Body of pancreas (tissue), 4 donors: ENCODE measurements around the gene TIMD4. TPM values are rescaled to one million over a fixed set of nuclear protein-coding genes. Genes with fewer than 3 reads are reported as not detected.
"Not testable (repeated sequence)": the region's sequence is repeated elsewhere in the genome, so short reads cannot be mapped to it uniquely, and the experiment has no call there.

ENCODE experiments used
- ATAC-seq: fragments of 150-250 bp; one replicate; pipeline ENCODE4 v1.9.1; 2016
- DNase-seq, 4 donors: peaks; one replicate each; pipeline ENCODE4 v3.0.0-alpha.2; 2019
- H3K27ac ChIP-seq, 4 donors: fragments of 200-600 bp; sonication (generic); 1 replicate in 3 of 4; 2 replicates in 1 of 4; pipeline versions ENCODE4 v1.5.1 to v1.6.1; 2016 to 2019; ENCODE audit warnings: mild to moderate bottlenecking in 1 of 4, mixed read lengths in 1 of 4, moderate library complexity in 1 of 4
- H3K27me3 ChIP-seq, 2 donors: fragments of 200-600 bp; sonication (generic); one replicate each; pipeline ENCODE4 v1.6.0; 2016; ENCODE audit warnings: mild to moderate bottlenecking in 1 of 2
- H3K36me3 ChIP-seq, 2 donors: fragments of 200-600 bp; sonication (generic); replicated peaks in 1 of 2; 2 replicates each; pipeline ENCODE4 v1.5.1; 2016; ENCODE audit warnings: low read depth in 2 of 2; ENCODE audit not compliant: insufficient read depth in 1 of 2
- H3K4me1 ChIP-seq: fragments of 200-600 bp; sonication (generic); one replicate; pipeline ENCODE4 v1.6.0; 2016
- H3K4me3 ChIP-seq, 2 donors: fragments of 200-600 bp; sonication (generic); 1 replicate in 1 of 2; 2 replicates in 1 of 2; pipeline ENCODE4 v1.5.1; 2016 to 2019
- H3K9me3 ChIP-seq, 3 donors: fragments of 200-600 bp; sonication (generic); 1 replicate in 2 of 3; 2 replicates in 1 of 3; pipeline ENCODE4 v1.5.1; 2016
- CTCF ChIP-seq, 7 experiments: fragments of 450-650 bp in 4 of 7; fragments of 200-600 bp in 3 of 7; sonication (generic) in 3 of 7; IDR thresholded peaks; one replicate each; pipeline ENCODE4 v1.5.1; 2016 to 2019; ENCODE audit warnings: antibody characterized with exemption in 7 of 7
- POLR2A ChIP-seq, 3 donors: fragments of 450-650 bp; IDR thresholded peaks; one replicate each; pipeline ENCODE4 v1.6.1; 2016; ENCODE audit warnings: antibody characterized with exemption in 3 of 3, mild to moderate bottlenecking in 2 of 3
- WGBS, 2 donors: methylation state at CpG; one replicate each; pipeline ENCODE4 v1.1.5; 2017; 5-methylcytosine and 5-hydroxymethylcytosine counted together
- intact Hi-C: fragments of 100-400 bp; cut with DNase I; formaldehyde crosslinking; loops from one replicate; pipeline ENCODE4 v1.15.1; 2023
- total RNA-seq, 2 donors: library from RNA; depleted of rRNA; stranded (reverse); fragments of >200 nt; gene quantifications; one replicate each; pipeline ENCODE4 v1.1.0, GENCODE V29; 2016

The TIMD4 gene
- total RNA-seq, 2 donors from 2014 or later: not detected

- intact Hi-C loops: no loop called here
- TF ChIP-seq POLR2A (IDR thresholded peaks at IDR 0.05) (no peak), CTCF (IDR thresholded peaks at IDR 0.05) (no peak)
- H3K27me3 ChIP-seq: no peaks in the 10 kb centered on the region
- DNase-seq: no peak
- no peaks in the 10 kb centered on the region for H3K36me3 ChIP-seq
- H3K27ac ChIP-seq: no peak overlapping the region
- H3K4me1 ChIP-seq: no peaks in the 10 kb centered on the region
- H3K4me3 ChIP-seq: no peak overlapping the region
- 32 to 33% methylated on average over 2 of the region's 2 CpGs for WGBS, 2 donors
- no peaks in the 10 kb centered on the region for H3K9me3 ChIP-seq
- ATAC-seq: no peak
Measured at GRCh38 chr5:156942064-156942463, 21.0 kb downstream of the TIMD4 start.

- H3K36me3 ChIP-seq, H3K4me1 ChIP-seq, H3K9me3 ChIP-seq, H3K4me3 ChIP-seq, H3K27ac ChIP-seq, ATAC-seq, DNase-seq, intact Hi-C loops, H3K27me3 ChIP-seq: not testable (repeated sequence)
- 88 to 91% methylated on average over 18 to 19 of the region's 28 CpGs for WGBS, 2 donors
Measured at GRCh38 chr5:156940462-156940861, 22.6 kb downstream of the TIMD4 start.

GRCh38 chr5:156936972-156937371 lies 26.1 kb downstream of the TIMD4 start:
- no peak for DNase-seq
- intact Hi-C loops: no loop called here
- Histone ChIP-seq H3K27ac (no peak overlapping the region), H3K36me3 (no peaks in the 10 kb centered on the region), H3K27me3 (no peaks in the 10 kb centered on the region), H3K4me3 (no peak overlapping the region), H3K4me1 (no peaks in the 10 kb centered on the region), H3K9me3 (no peaks in the 10 kb centered on the region)
- TF ChIP-seq CTCF (IDR thresholded peaks at IDR 0.05) (no peak), POLR2A (IDR thresholded peaks at IDR 0.05) (no peak)
- 57 to 61% methylated on average over 2 of the region's 2 CpGs for WGBS, 2 donors
- no peak for ATAC-seq

- ATAC-seq: no peak
- 48 to 52% methylated on average over 9 of the region's 9 CpGs for WGBS, 2 donors
- TF ChIP-seq POLR2A (IDR thresholded peaks at IDR 0.05): no peak
- peak in 6 of 7 experiments; percentile 24 to 46 (median 40) for TF ChIP-seq CTCF (IDR thresholded peaks at IDR 0.05)
Measured at GRCh38 chr5:156934450-156935211, 28.4 kb downstream of the TIMD4 start.

GRCh38 chr5:156929366-156929948 lies 33.6 kb downstream of the TIMD4 start:
- Histone ChIP-seq H3K9me3 (no peaks in the 10 kb centered on the region), H3K4me1 (no peaks in the 10 kb centered on the region), H3K36me3 (no peaks in the 10 kb centered on the region), H3K27me3 (no peaks in the 10 kb centered on the region), H3K4me3 (no peak overlapping the region), H3K27ac (no peak overlapping the region)
- no peak for TF ChIP-seq CTCF (IDR thresholded peaks at IDR 0.05)
- TF ChIP-seq POLR2A (IDR thresholded peaks at IDR 0.05): no peak
- WGBS, 2 donors: 54 to 55% methylated on average over 3 of the region's 3 CpGs
- no peak for ATAC-seq
- intact Hi-C loops: no loop called here
- DNase-seq: no peak

More at GRCh38 chr5:156934450-156935211, 28.4 kb downstream of the TIMD4 start:
- Histone ChIP-seq H3K36me3 (no peaks in the 10 kb centered on the region), H3K4me3 (no peak overlapping the region), H3K9me3 (no peaks in the 10 kb centered on the region), H3K4me1 (no peaks in the 10 kb centered on the region), H3K27me3 (no peaks in the 10 kb centered on the region), H3K27ac (no peak overlapping the region)
- intact Hi-C loops: no loop called here
- peak in 3 of 4 donors; percentile 9 to 16 (median 13) for DNase-seq
